Measurements from ENCODE around the gene CHTOP. TPM values are rescaled to one million over a fixed set of nuclear protein-coding genes. Genes with fewer than 3 reads are reported as not detected.
A peak's percentile ranks its signal among the peaks of the same experiment; 100 is the strongest.

Gene CHTOP
- total RNA-seq, 1 donor from 2014 or later = 75.5 TPM

DNA sequence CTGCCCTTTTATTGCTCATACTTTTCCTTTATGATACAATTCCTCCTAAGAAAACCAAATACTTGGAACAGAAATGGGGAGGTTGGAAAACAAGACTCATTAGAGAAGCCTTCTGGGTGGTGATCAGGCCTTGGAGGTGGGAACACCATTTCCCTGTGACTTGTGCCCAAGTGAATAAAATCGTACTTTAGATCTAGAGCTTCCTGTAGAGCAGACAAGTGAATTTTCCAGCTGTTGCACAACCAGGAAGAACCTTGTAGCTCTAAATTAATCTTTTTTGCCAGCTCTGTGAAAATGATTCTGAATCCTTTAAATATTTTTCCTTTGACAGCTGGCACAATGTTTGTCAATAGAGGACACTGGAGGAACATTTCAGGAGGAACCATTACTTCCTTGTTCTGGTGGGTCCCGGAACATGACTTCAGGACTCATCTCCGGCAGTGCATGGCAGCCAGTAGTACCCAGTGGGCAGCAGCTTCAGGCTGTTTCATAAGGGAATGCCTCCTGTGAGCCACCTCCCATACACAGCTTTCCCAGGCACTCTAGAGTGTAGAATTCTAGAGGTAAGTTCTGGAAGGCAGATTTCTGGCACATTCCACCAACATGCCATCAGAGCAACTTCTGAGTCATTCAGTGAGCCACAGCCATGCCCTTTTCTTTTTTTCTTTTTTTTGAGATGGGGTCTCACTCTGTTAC lies 19.1 kb downstream of the CHTOP start:
- DNase-seq = no peak
- Histone ChIP-seq H3K9me3 (replicated peaks) (no peaks in the 10 kb centered on the region), H3K4me3 (no peak overlapping the region), H3K27me3 (ENCODE audit: low read depth) (no peaks in the 10 kb centered on the region), H3K27ac (replicated peaks) (peak overlapping the region; percentile 70), H3K36me3 (no peaks in the 10 kb centered on the region), H3K4me1 (peaks cover 20% of the 10 kb centered on the region)
- intact Hi-C loops (cut with micrococcal nuclease) = no loop called here
- TF ChIP-seq, protein P1, sequence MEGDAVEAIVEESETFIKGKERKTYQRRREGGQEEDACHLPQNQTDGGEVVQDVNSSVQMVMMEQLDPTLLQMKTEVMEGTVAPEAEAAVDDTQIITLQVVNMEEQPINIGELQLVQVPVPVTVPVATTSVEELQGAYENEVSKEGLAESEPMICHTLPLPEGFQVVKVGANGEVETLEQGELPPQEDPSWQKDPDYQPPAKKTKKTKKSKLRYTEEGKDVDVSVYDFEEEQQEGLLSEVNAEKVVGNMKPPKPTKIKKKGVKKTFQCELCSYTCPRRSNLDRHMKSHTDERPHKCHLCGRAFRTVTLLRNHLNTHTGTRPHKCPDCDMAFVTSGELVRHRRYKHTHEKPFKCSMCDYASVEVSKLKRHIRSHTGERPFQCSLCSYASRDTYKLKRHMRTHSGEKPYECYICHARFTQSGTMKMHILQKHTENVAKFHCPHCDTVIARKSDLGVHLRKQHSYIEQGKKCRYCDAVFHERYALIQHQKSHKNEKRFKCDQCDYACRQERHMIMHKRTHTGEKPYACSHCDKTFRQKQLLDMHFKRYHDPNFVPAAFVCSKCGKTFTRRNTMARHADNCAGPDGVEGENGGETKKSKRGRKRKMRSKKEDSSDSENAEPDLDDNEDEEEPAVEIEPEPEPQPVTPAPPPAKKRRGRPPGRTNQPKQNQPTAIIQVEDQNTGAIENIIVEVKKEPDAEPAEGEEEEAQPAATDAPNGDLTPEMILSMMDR (IDR thresholded peaks at IDR 0.05; ENCODE audit: borderline replicate concordance) = no peak

DNA sequence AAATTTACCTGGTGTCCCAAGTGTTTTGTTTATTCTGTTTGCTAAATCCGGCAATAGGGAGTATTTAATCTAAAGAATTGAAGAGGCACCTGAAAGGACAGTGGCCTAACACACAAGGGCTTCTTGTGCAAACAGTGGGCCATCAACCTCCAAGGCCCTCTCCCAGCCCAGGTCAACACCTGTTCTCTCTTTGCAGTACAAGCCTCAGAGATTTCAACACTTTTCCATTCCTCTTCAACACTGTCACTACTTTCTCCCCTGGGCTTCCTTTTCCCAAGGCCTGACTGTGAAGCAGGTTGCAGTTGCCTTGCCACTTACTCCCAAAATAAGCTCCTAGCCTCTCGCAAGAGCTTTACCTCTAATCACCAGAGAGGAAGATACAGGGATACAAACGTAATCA lies 21.5 kb downstream of the CHTOP start:
- H3K36me3 ChIP-seq = peaks cover 6% of the 10 kb centered on the region
- TF ChIP-seq, protein P1 (IDR thresholded peaks at IDR 0.05; ENCODE audit: borderline replicate concordance) = no peak
- no peaks in the 10 kb centered on the region for H3K27me3 ChIP-seq (ENCODE audit: low read depth)
- peaks cover 23% of the 10 kb centered on the region for H3K4me1 ChIP-seq
- H3K27ac ChIP-seq (replicated peaks) = no peak overlapping the region
- H3K9me3 ChIP-seq (replicated peaks) = no peaks in the 10 kb centered on the region
- intact Hi-C loops (cut with micrococcal nuclease) = no loop called here
- no peak overlapping the region for H3K4me3 ChIP-seq
- DNase-seq = no peak

DNA sequence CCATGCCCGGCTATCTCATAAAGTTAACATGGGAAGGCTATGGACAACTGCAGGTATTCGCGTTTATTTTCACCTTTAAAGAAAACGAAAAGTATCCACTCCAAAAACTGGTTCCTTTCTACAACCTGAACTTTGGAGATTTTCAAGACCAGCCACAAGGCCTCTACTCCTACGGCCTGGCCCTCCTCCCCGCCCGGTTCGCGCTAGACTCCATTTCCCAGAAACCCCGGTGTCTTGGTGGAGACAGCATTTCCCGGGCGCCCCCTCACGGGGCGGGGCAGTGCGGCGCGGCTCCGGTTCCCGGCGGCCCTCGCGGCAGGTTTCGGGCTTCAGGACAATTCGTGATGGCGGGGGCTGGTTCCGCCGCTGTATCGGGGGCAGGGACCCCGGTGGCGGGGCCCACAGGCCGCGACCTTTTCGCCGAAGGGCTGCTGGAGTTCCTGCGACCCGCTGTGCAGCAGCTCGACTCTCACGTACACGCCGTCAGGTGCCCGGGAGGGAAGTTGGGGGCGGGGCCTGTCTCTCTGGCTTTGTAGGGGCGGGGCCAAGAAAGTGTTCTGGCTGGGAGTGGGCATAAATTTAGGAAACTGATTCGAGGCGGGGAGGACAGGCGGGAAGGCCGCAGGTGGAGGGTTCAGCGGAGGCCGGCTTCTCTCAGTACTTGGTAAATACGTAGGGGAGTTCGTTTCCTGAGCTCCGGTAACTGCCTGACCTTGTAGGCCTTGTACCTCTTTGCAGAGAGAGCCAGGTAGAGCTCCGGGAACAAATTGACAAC lies 24.7 kb downstream of the CHTOP start, which contains the start of gene SNAPIN:
Gene SNAPIN, plus strand, starts transcription at position 304 of the 775 bp plus-strand sequence. Its CDS starts 41 bp downstream, at position 345.
- Histone ChIP-seq H3K27me3 (ENCODE audit: low read depth) (no peaks in the 10 kb centered on the region), H3K4me3 (peak within 1 kb of the TSS; percentile 92), H3K4me1 (peaks cover 23% of the 10 kb centered on the region), H3K27ac (replicated peaks) (peak within 1 kb of the TSS; percentile 98), H3K36me3 (peaks cover 36% of the 10 kb centered on the region), H3K9me3 (replicated peaks) (no peaks in the 10 kb centered on the region)
- intact Hi-C loops (cut with micrococcal nuclease) = no loop called here
- DNase-seq = peak; percentile 93
- TF ChIP-seq, protein P1 (IDR thresholded peaks at IDR 0.05; ENCODE audit: borderline replicate concordance) = peak; percentile 35

DNA sequence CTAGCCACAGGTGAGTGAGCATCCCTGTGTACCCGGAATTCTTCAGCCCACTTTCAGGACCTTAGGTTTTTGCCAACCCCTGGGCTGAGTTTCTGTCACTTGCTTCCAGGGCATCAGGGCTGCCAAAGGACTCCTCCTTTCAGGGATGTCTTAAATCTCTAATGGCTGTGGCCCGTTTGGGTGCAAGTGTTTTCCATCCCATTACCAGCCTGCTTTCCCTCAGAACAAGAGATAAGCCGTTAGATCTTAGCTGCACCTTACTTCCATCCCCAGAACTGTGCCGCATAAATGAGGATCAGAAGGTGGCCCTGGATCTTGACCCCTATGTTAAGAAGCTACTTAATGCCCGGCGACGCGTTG lies 25.3 kb downstream of the CHTOP start:
- DNase-seq = no peak
- intact Hi-C loops (cut with micrococcal nuclease) = no loop called here
- no peaks in the 10 kb centered on the region for H3K27me3 ChIP-seq (ENCODE audit: low read depth)

DNA sequence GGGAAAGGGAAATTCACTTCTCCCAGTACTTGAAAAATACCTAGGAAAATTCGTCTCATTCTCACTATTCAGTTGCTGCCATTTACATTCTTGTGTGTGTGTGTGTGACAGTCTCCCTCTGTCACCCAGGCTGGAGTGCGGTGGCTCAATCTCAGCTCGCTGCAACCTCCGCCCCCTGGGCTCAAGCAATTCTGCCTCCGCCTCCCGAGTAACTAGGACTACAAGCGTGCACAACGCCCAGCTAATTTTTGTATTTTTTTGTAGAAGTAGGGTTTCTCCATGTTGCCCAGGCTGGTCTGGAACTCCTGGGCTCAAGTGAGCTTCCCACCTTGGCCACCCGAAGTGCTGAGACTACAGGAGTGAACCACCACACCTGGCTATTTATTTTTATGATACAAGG lies 25.8 kb downstream of the CHTOP start:
- no peak for DNase-seq
- H3K9me3 ChIP-seq (replicated peaks) = no peaks in the 10 kb centered on the region
- peaks cover 23% of the 10 kb centered on the region for H3K4me1 ChIP-seq
- intact Hi-C loops (cut with micrococcal nuclease) = no loop called here
- no peaks in the 10 kb centered on the region for H3K27me3 ChIP-seq (ENCODE audit: low read depth)
- peak overlapping the region; percentile 92 for H3K4me3 ChIP-seq
- peaks cover 47% of the 10 kb centered on the region for H3K36me3 ChIP-seq
- TF ChIP-seq, protein P1 (IDR thresholded peaks at IDR 0.05; ENCODE audit: borderline replicate concordance) = no peak
- peak overlapping the region; percentile 98 for H3K27ac ChIP-seq (replicated peaks)

More for the DNA sequence above, 25.3 kb downstream of the CHTOP start:
- H3K4me3 ChIP-seq = peak overlapping the region; percentile 92
- H3K4me1 ChIP-seq = peaks cover 23% of the 10 kb centered on the region
- no peaks in the 10 kb centered on the region for H3K9me3 ChIP-seq (replicated peaks)
- H3K36me3 ChIP-seq = peaks cover 42% of the 10 kb centered on the region
- TF ChIP-seq, protein P1 (IDR thresholded peaks at IDR 0.05; ENCODE audit: borderline replicate concordance) = no peak
- peak overlapping the region; percentile 98 for H3K27ac ChIP-seq (replicated peaks)

Measured in left ventricle myocardium inferior (tissue), 1 donor.